Liver (tissue), 9 donors: ENCODE measurements around the gene RPUSD2. TPM values are rescaled to one million over a fixed set of nuclear protein-coding genes. Genes with fewer than 3 reads are reported as not detected.

Source experiments
- DNase-seq: peaks from one replicate; pipeline ENCODE4 v3.0.0-alpha.2; 2017; ENCODE audit warnings: low spot score
- H3K27ac ChIP-seq, 2 donors: one replicate each; pipeline ENCODE4 v1.7.0; 2013; ENCODE audit warnings: inconsistent platforms in 2 of 2, low read length in 2 of 2, control low read depth in 1 of 2, low read depth in 1 of 2, mild to moderate bottlenecking in 1 of 2
- H3K27me3 ChIP-seq, 4 donors: one replicate each; pipeline versions ENCODE4 v1.6.1 to v1.7.0; 2013; ENCODE audit warnings: low read length in 3 of 4, inconsistent platforms in 1 of 4, mild to moderate bottlenecking in 1 of 4, moderate library complexity in 1 of 4; ENCODE audit not compliant: control insufficient read depth in 4 of 4, insufficient read depth in 4 of 4
- H3K36me3 ChIP-seq, 4 donors: one replicate each; pipeline versions ENCODE4 v1.6.1 to v1.7.0; 2013; ENCODE audit warnings: low read length in 3 of 4, mild to moderate bottlenecking in 3 of 4, low read depth in 1 of 4, moderate library complexity in 1 of 4; ENCODE audit not compliant: control insufficient read depth in 4 of 4, insufficient read depth in 3 of 4
- H3K4me1 ChIP-seq, 4 donors: one replicate each; pipeline versions ENCODE4 v1.6.1 to v1.7.0; 2013; ENCODE audit warnings: low read length in 3 of 4, mild to moderate bottlenecking in 3 of 4, moderate library complexity in 1 of 4; ENCODE audit not compliant: control insufficient read depth in 4 of 4, insufficient read depth in 4 of 4
- H3K4me3 ChIP-seq, 3 donors: one replicate each; pipeline versions ENCODE4 v1.6.1 to v1.7.0; 2013; ENCODE audit warnings: low read length in 3 of 3, control low read depth in 1 of 3, low read depth in 1 of 3, mild to moderate bottlenecking in 1 of 3
- H3K9ac ChIP-seq, 2 donors: one replicate each; pipeline ENCODE4 v1.7.0; 2013; ENCODE audit warnings: low read length in 2 of 2, mild to moderate bottlenecking in 2 of 2, moderate library complexity in 2 of 2, control low read depth in 1 of 2, low read depth in 1 of 2
- H3K9me3 ChIP-seq, 4 donors: one replicate each; pipeline versions ENCODE4 v1.6.1 to v1.7.0; 2013; ENCODE audit warnings: low read length in 3 of 4; ENCODE audit not compliant: control insufficient read depth in 4 of 4
- EGR1 ChIP-seq, 2 donors: IDR thresholded peaks; 2 replicates each; pipeline ENCODE4 v1.6.1; 2016 to 2018; ENCODE audit warnings: antibody characterized with exemption in 2 of 2, low read depth in 2 of 2
- FOXA1 ChIP-seq: IDR thresholded peaks from 2 replicates; pipeline ENCODE4 v1.6.1; 2016; ENCODE audit warnings: antibody characterized with exemption
- FOXA2 ChIP-seq: IDR thresholded peaks from 2 replicates; pipeline ENCODE4 v1.6.1; 2016; ENCODE audit warnings: antibody characterized with exemption
- HNF4A ChIP-seq, 2 donors: conservative IDR thresholded peaks; 2 replicates each; pipeline ENCODE4 v1.6.1; 2016; ENCODE audit warnings: antibody characterized with exemption in 2 of 2, mild to moderate bottlenecking in 2 of 2
- HNF4G ChIP-seq: IDR thresholded peaks from 2 replicates; pipeline ENCODE4 v1.6.1; 2016; ENCODE audit warnings: antibody characterized with exemption
- JUND ChIP-seq, 2 donors: IDR thresholded peaks; 2 replicates each; pipeline ENCODE4 v1.6.1; 2016; ENCODE audit warnings: antibody characterized with exemption in 2 of 2
- NR2F2 ChIP-seq: IDR thresholded peaks from 2 replicates; pipeline ENCODE4 v1.6.1; 2016; ENCODE audit warnings: antibody characterized with exemption
- RAD21 ChIP-seq, 2 donors: IDR thresholded peaks; 2 replicates each; pipeline ENCODE4 v1.6.1; 2016; ENCODE audit warnings: antibody characterized with exemption in 2 of 2, mild to moderate bottlenecking in 2 of 2
- RXRA ChIP-seq, 2 donors: IDR thresholded peaks; 2 replicates each; pipeline ENCODE4 v1.6.1; 2017 to 2018; ENCODE audit warnings: antibody characterized with exemption in 2 of 2, mild to moderate bottlenecking in 1 of 2
- SP1 ChIP-seq: IDR thresholded peaks from 2 replicates; pipeline ENCODE4 v1.6.1; 2018; ENCODE audit warnings: antibody characterized with exemption, mild to moderate bottlenecking
- TAF1 ChIP-seq: conservative IDR thresholded peaks from 2 replicates; pipeline ENCODE4 v1.6.1; 2016; ENCODE audit warnings: antibody characterized with exemption, mild to moderate bottlenecking
- YY1 ChIP-seq: IDR thresholded peaks from 2 replicates; pipeline ENCODE4 v1.6.1; 2016; ENCODE audit warnings: antibody characterized with exemption, mild to moderate bottlenecking
- WGBS: extraction: QIAGEN DNeasy Blood & Tissue Kit; methylation state at CpG from one replicate; pipeline ENCODE4 v1.1.7; 2013; 5-methylcytosine and 5-hydroxymethylcytosine counted together
- polyA plus RNA-seq, 2 donors: library from polyadenylated mRNA; stranded (reverse) in 1 of 2; unstranded in 1 of 2; fragments of 200-250 nt in 1 of 2; fragments of >200 nt in 1 of 2; fragmentation: Nextera tagmentation in 1 of 2; extraction: Ambion mirVana in 1 of 2; gene quantifications; one replicate each; pipeline versions ENCODE4 v1.2.1 to v1.2.3, GENCODE V29; 2013 to 2015
- total RNA-seq, 2 donors: library from RNA; depleted of rRNA; stranded (reverse); fragments of >200 nt; gene quantifications; one replicate each; pipeline ENCODE4 v1.2.3, GENCODE V29; 2014
- TF ChIP-seq, protein P1 (sequence below): IDR thresholded peaks from 2 replicates; pipeline ENCODE4 v1.6.1; 2016; ENCODE audit warnings: antibody characterized with exemption
- TF ChIP-seq, protein P2 (sequence below): IDR thresholded peaks from 2 replicates; pipeline ENCODE4 v1.6.1; 2016; ENCODE audit warnings: antibody characterized with exemption
- TF ChIP-seq, protein P3 (sequence below): fragments of 150-350 bp; IDR thresholded peaks from 2 replicates; pipeline ENCODE4 v1.5.1; 2017; ENCODE audit warnings: improper control_type of control experiment, low read depth, low read length; ENCODE audit not compliant: missing input control
- TF ChIP-seq, protein P4 (sequence below): IDR thresholded peaks from 2 replicates; pipeline ENCODE4 v1.6.1; 2016; ENCODE audit warnings: antibody characterized with exemption, mild to moderate bottlenecking
- TF ChIP-seq, protein P5 (sequence below): IDR thresholded peaks from 2 replicates; pipeline ENCODE4 v1.6.1; 2016; ENCODE audit warnings: antibody characterized with exemption
- donor health status: healthy.
- donor health status: healthy.
- donor health status: healthy.
- donor health status: healthy.
- donor health status: healthy.

The RPUSD2 gene
- total and polyA plus RNA-seq, 4 donors = 5.3 to 7.6 (median 6.6) TPM

DNA sequence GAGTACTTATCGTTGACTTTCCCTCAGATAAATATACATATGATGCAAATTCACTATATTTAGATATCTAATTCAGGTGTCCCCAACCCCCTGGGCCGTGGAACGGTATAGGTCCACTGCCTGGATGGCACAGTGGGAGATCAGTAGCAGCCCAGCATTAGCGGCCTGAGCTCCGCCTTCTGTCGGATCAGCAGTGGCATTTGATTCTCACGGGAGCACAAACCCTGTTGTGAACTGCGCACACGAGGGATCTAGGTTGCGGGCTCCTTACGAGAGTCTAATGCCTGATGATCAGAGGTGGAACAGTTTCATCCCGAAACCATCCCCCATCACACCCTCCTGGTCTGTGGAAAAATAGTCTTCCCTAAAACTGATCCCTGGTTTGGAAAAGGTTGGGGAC is 31.9 kb downstream of the RPUSD2 start (continued):
- no peak for TF ChIP-seq JUND (IDR thresholded peaks at IDR 0.05)

DNA sequence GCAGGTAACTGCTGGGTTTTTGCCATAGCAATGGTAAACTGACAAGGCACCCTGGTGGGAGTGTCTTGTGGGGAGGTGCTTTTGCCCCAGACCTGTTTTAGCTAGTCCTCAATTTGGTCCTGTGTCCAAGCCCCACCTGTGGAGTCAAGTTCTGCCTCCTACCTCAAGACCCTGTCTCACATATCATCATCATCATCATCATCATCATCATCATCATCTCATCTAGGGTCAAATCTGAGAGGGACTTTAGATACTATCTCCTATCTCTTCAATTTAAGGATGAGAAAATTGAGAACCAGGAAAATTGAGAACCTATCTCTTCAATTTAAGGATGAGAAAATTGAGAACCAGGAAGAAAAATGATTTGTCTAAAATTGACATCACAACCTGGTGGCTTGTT is 34.8 kb downstream of the RPUSD2 start:
- Histone ChIP-seq H3K27ac (no peak overlapping the region), H3K27me3 (no peaks in the 10 kb centered on the region), H3K4me1 (no peaks in the 10 kb centered on the region), H3K4me3 (no peak overlapping the region), H3K9ac (no peak overlapping the region), H3K9me3 (no peaks in the 10 kb centered on the region), H3K36me3 (no peaks in the 10 kb centered on the region)
- no peak for DNase-seq
- TF ChIP-seq EGR1 (IDR thresholded peaks at IDR 0.05; ENCODE audit: low read depth in 2 of 2) = no peak
- TF ChIP-seq, protein P1, sequence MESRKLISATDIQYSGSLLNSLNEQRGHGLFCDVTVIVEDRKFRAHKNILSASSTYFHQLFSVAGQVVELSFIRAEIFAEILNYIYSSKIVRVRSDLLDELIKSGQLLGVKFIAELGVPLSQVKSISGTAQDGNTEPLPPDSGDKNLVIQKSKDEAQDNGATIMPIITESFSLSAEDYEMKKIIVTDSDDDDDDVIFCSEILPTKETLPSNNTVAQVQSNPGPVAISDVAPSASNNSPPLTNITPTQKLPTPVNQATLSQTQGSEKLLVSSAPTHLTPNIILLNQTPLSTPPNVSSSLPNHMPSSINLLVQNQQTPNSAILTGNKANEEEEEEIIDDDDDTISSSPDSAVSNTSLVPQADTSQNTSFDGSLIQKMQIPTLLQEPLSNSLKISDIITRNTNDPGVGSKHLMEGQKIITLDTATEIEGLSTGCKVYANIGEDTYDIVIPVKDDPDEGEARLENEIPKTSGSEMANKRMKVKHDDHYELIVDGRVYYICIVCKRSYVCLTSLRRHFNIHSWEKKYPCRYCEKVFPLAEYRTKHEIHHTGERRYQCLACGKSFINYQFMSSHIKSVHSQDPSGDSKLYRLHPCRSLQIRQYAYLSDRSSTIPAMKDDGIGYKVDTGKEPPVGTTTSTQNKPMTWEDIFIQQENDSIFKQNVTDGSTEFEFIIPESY = no peak
- no peak for TF ChIP-seq HNF4A (conservative IDR thresholded peaks at IDR 0.05)
- TF ChIP-seq, protein P2, sequence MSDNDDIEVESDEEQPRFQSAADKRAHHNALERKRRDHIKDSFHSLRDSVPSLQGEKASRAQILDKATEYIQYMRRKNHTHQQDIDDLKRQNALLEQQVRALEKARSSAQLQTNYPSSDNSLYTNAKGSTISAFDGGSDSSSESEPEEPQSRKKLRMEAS = no peak
- TF ChIP-seq RAD21 (IDR thresholded peaks at IDR 0.05) = no peak
- TF ChIP-seq NR2F2 = no peak
- no peak for TF ChIP-seq TAF1
- TF ChIP-seq, protein P3, sequence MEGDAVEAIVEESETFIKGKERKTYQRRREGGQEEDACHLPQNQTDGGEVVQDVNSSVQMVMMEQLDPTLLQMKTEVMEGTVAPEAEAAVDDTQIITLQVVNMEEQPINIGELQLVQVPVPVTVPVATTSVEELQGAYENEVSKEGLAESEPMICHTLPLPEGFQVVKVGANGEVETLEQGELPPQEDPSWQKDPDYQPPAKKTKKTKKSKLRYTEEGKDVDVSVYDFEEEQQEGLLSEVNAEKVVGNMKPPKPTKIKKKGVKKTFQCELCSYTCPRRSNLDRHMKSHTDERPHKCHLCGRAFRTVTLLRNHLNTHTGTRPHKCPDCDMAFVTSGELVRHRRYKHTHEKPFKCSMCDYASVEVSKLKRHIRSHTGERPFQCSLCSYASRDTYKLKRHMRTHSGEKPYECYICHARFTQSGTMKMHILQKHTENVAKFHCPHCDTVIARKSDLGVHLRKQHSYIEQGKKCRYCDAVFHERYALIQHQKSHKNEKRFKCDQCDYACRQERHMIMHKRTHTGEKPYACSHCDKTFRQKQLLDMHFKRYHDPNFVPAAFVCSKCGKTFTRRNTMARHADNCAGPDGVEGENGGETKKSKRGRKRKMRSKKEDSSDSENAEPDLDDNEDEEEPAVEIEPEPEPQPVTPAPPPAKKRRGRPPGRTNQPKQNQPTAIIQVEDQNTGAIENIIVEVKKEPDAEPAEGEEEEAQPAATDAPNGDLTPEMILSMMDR = no peak
- no peak for TF ChIP-seq YY1
- TF ChIP-seq JUND (IDR thresholded peaks at IDR 0.05) = no peak
- TF ChIP-seq RXRA (IDR thresholded peaks at IDR 0.05) = no peak
- no peak for TF ChIP-seq FOXA2
- no peak for TF ChIP-seq FOXA1
- no peak for TF ChIP-seq SP1
- no peak for TF ChIP-seq HNF4G

DNA sequence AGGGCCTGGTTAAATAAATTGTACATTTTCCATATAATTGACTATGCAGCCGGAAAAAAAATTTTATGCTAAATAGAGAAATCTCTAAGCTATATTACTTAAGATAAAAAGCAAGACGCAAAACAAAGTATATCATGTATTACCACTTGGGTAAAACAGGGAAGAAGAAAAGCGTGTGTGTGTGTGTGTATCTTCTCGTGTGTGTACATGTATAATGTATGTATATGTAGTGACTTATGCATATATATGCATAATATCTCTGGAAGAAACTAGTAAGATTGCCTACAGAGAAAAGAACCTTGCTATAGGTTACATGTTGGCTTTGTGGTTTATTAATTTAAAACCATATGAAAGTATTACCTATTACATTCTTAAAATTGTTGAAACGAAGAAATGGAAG is 44.0 kb downstream of the RPUSD2 start:
- WGBS = 86% methylated on average over 5 of the region's 5 CpGs
- TF ChIP-seq JUND (IDR thresholded peaks at IDR 0.05) (no peak), FOXA2 (no peak), TAF1 (no peak), RAD21 (IDR thresholded peaks at IDR 0.05) (no peak), RXRA (IDR thresholded peaks at IDR 0.05) (no peak), YY1 (no peak), HNF4G (no peak), HNF4A (conservative IDR thresholded peaks at IDR 0.05) (no peak), NR2F2 (no peak), FOXA1 (no peak), EGR1 (IDR thresholded peaks at IDR 0.05; ENCODE audit: low read depth in 2 of 2) (no peak), SP1 (no peak)
- TF ChIP-seq, protein P1 = no peak
- TF ChIP-seq, protein P2 = no peak
- TF ChIP-seq, protein P4, sequence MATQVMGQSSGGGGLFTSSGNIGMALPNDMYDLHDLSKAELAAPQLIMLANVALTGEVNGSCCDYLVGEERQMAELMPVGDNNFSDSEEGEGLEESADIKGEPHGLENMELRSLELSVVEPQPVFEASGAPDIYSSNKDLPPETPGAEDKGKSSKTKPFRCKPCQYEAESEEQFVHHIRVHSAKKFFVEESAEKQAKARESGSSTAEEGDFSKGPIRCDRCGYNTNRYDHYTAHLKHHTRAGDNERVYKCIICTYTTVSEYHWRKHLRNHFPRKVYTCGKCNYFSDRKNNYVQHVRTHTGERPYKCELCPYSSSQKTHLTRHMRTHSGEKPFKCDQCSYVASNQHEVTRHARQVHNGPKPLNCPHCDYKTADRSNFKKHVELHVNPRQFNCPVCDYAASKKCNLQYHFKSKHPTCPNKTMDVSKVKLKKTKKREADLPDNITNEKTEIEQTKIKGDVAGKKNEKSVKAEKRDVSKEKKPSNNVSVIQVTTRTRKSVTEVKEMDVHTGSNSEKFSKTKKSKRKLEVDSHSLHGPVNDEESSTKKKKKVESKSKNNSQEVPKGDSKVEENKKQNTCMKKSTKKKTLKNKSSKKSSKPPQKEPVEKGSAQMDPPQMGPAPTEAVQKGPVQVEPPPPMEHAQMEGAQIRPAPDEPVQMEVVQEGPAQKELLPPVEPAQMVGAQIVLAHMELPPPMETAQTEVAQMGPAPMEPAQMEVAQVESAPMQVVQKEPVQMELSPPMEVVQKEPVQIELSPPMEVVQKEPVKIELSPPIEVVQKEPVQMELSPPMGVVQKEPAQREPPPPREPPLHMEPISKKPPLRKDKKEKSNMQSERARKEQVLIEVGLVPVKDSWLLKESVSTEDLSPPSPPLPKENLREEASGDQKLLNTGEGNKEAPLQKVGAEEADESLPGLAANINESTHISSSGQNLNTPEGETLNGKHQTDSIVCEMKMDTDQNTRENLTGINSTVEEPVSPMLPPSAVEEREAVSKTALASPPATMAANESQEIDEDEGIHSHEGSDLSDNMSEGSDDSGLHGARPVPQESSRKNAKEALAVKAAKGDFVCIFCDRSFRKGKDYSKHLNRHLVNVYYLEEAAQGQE = no peak
- TF ChIP-seq, protein P3 = no peak
- TF ChIP-seq, protein P5, sequence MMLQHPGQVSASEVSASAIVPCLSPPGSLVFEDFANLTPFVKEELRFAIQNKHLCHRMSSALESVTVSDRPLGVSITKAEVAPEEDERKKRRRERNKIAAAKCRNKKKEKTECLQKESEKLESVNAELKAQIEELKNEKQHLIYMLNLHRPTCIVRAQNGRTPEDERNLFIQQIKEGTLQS = no peak

More for the DNA sequence above, 44.0 kb downstream of the RPUSD2 start:
- no peak overlapping the region for H3K9ac ChIP-seq
- DNase-seq = no peak
- no peaks in the 10 kb centered on the region for H3K9me3 ChIP-seq
- no peaks in the 10 kb centered on the region for H3K27me3 ChIP-seq
- H3K36me3 ChIP-seq = no peaks in the 10 kb centered on the region
- H3K4me3 ChIP-seq = no peak overlapping the region
- H3K4me1 ChIP-seq = no peaks in the 10 kb centered on the region
- no peak overlapping the region for H3K27ac ChIP-seq
